ENCODE results near the gene MOSMO. TPM values are rescaled to one million over a fixed set of nuclear protein-coding genes. Genes with fewer than 3 reads are reported as not detected.

Gene MOSMO
- total and polyA plus RNA-seq, 2 of the 4 experiments (the other 2 are of a cell fraction): 10.5 to 16.0 TPM

Other genes with a start within 250 kb of the MOSMO start
- gene NPIPB4, start 150.4 kb upstream of the MOSMO start, total RNA-seq (2012; rRNA removed): 11.1 and 13.3 TPM in 2 replicates
- 18.7 and 28.3 TPM in 2 replicates for gene NPIPB4, start 150.4 kb upstream of the MOSMO start, polyA plus RNA-seq (2012; rRNA removed)
- 234 and 284 TPM in 2 replicates for gene UQCRC2, start 54.8 kb upstream of the MOSMO start, total RNA-seq (2012; rRNA removed)
- 187 and 191 TPM in 2 replicates for gene UQCRC2, start 54.8 kb upstream of the MOSMO start, polyA plus RNA-seq (2012; rRNA removed)
- gene PDZD9, start 7.0 kb upstream of the MOSMO start, total RNA-seq (2012; rRNA removed): not detected in 2 replicates
- 0.13 TPM in 1 of 2 replicates, not detected in the other for gene PDZD9, start 7.0 kb upstream of the MOSMO start, polyA plus RNA-seq (2012; rRNA removed)
- not detected in 2 replicates for gene VWA3A, start 84.4 kb downstream of the MOSMO start, total RNA-seq (2012; rRNA removed)
- gene VWA3A, start 84.4 kb downstream of the MOSMO start, polyA plus RNA-seq (2012; rRNA removed): 0.01 TPM in 1 of 2 replicates, not detected in the other
- gene SDR42E2, start 154.4 kb downstream of the MOSMO start, total RNA-seq (2012; rRNA removed): not detected in 2 replicates
- gene SDR42E2, start 154.4 kb downstream of the MOSMO start, polyA plus RNA-seq (2012; rRNA removed): not detected in 2 replicates
- gene EEF2K, start 198.2 kb downstream of the MOSMO start, total RNA-seq (2012; rRNA removed): 9.7 and 10.3 TPM in 2 replicates
- gene EEF2K, start 198.2 kb downstream of the MOSMO start, polyA plus RNA-seq (2012; rRNA removed): 16.5 and 19.1 TPM in 2 replicates